AG08395 (cell line): ENCODE measurements around the gene DIAPH2.
"Not testable (repeated sequence)": the region's sequence is repeated elsewhere in the genome, so short reads cannot be mapped to it uniquely, and the experiment has no call there.

ENCODE experiments used
- DNase-seq: peaks from one replicate; pipeline ENCODE4 v3.0.0; 2012; ENCODE audit warnings: mixed read lengths, low spot score

Gene DIAPH2

GRCh38 chrX:96833333-96833732, 148.7 kb downstream of the DIAPH2 start:
- no peak for DNase-seq

DNA sequence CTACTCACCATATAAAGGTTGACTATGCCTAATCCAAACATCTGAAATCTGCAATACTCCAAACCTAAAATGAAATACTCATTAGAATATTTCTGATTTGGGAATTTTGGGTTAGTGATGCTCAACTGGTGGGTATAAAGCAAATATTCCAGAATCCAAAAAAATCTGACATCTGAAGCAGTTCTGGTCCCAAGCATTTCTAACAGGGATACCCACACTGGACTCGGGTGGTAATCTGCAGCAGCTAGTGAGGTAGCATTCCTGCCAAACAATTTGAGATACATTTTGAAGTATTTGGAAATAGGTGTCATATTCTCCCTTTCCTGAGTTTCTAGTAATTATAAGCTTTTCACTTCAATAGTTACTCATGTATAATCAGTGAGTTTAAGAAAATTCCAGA, 149.5 kb downstream of the DIAPH2 start:
- DNase-seq: no peak

- DNase-seq: no peak
Observed at GRCh38 chrX:96835660-96836289, 151.1 kb downstream of the DIAPH2 start.

DNA sequence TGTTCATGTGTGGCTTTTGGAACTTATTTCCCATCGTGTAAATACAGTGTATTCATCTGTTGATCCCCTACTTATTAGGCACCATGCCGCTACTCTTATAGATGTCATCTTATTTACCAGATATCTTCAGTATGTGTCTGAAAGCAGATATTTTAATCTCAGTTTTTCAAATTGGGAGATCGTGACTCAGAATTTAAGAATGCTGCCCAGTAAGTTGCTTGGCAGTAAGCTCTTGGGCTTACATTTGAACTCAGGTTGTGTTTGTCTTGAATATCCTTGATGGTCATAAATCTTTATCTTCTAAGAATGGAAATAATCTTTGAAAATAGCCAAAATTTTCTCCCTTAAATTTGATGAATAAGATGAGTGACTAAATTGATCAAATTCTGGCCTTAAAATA, 153.2 kb downstream of the DIAPH2 start:
- DNase-seq: no peak

DNA sequence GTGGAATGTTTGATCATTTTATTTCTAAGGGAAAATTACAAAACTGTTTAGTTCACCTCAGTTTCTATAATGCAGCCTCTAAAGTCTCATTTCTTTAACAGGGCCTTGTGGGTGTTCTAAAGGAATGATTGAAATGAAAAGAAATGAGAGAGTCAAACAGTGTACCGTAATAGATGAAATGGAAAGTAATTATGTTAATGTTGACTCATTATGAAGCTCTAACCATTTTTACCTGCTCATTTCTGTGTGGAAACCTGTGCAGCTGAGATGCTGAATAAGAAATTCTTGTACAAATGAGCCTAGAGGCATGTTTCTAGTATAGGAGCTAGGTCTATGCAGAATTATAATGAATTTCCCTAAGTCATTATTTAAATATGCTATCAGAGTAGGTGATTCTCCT, 153.9 kb downstream of the DIAPH2 start:
- no peak for DNase-seq

DNA sequence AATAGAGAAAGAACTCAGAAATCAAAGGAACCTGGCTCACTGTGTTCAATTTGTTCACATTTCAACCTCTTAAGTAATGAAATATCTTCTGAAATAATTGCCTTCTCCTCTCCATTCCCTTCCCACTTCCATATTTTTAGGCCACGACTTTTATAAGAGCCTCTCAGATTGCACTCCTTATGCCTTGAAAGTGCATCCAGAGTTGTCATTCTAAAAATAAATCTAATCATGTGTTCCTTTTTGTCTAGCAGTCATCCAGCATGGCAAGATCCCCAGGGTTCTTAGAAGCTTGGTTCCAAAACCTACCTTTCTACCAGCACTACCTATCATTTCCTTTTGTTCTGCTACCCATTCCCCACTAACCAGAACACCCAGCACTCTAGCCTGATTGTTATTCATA, 156.7 kb downstream of the DIAPH2 start:
- DNase-seq: no peak

- DNase-seq: not testable (repeated sequence)
Observed at GRCh38 chrX:96841866-96842265, 157.2 kb downstream of the DIAPH2 start.

DNA sequence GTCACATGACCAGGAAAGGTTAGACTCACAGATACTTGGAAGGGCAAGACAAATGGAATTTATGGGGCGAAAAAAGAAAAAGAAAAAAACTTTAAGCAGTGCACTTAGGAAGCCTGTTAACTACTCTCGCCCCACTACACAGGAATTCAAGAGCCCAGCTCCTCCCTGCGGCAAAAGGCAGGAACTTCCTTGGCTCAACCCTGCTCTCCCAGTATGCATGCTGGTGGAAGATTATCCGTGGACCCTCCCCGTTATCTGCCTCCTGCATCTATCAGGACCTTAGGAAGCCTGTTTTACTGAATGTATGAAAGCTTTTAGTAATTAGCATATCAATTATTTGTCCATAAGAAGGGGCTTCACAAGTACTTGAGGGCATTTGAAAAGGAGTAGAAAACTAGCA, 158.9 kb downstream of the DIAPH2 start:
- DNase-seq: no peak

DNA sequence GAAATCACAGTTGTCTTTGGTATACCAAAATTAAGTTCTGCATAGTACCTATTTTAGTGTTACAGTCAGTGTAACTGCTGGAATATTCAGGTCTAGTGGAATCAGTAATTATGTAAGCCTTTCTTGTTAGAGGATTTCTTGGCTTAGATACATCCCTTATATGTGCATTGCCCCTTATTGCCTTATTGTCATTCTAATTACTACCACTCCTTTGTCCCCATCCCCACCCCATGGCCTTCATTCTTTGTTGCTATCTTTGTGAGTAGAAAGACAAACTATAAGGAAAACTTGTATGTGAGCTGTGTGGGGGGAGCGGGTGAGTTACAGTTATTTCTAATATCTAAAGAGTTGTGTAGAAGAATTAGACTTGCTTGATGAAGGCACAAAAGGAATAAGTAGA, 162.2 kb downstream of the DIAPH2 start:
- DNase-seq: no peak

DNA sequence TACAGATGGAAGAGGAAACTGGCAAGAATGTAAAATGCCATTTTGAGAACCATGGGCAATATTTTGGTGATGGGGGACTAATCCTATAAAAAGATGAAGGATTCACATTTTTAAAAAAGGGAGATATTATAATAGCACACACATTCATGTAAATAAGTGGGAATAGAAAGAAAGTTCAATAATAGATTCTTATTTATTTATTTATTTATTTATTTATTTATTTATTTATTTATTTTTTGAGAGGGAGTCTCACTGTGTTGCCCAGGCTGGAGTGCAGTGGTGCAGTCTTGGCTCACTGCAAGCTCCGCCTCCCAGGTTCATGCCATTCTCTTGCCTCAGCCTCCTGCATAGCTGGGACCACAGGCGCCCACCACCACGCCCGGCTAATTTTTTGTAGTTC, 174.8 kb downstream of the DIAPH2 start:
- not testable (repeated sequence) for DNase-seq

DNA sequence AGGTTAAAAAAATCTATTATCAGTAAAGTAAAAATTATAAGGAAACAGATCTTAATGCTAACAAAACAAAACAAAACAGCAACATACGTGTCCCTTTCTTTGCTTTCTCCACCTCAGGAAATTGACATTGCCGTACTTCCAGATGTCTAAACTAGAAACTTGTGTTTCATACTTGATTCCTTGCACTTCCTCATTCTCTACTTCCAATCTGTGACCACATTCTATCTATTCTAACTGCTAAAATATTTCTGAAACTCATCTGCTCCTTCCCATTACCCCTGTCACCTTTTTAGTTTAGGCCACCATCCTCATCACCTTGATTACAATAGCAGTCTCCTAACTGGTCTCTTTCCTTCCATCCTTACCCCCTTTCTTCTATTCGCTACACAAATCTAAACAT, 176.6 kb downstream of the DIAPH2 start:
- no peak for DNase-seq

DNA sequence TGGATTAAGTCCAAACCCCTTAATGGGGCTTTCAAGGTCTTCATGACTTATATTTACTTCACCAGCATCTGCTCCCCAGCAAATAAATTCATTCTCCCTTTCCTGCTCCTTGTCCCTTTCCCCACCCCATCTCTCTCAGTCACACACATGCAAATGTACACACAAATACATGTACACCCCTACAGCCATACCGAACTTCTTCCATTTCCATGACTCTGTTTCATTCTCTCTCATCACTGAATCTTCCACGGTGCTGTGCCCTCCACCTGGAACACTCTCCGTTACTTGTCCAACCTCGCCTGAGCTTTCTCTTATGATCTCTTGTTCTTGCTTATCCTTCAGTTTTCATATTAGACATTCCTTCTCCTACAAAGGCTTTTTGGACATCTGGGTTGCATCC, 177.0 kb downstream of the DIAPH2 start:
- no peak for DNase-seq

- DNase-seq: no peak
Observed at GRCh38 chrX:96883608-96884007, 199.0 kb downstream of the DIAPH2 start, which contains the start of gene RPA4. RPA4 (plus strand) TSS chrX:96883908; CDS start chrX:96884311, 403 bp downstream.

- DNase-seq: no peak
Observed at GRCh38 chrX:96884027-96884426, 199.4 kb downstream of the DIAPH2 start.

DNA sequence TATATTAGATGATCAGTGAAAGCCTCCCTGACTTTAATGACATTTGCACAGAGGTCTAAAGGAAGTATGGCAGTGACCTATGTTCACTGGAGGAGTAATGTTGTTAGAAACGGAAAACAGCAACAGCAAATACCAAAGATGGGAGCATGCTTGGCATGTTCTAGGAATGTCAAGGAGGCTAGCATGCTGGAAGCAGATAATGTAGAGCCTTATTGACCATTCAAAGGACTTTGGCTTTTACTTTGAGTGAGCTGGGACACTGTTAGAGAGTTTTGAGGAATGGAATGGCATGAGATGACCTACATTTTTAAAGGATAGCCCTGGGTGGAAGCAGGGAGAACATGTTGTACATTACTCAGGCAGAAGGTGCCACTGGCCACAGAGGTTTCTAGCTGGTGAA, 205.1 kb downstream of the DIAPH2 start:
- DNase-seq: no peak

GRCh38 chrX:96906741-96907140, 222.1 kb downstream of the DIAPH2 start:
- DNase-seq: no peak

DNA sequence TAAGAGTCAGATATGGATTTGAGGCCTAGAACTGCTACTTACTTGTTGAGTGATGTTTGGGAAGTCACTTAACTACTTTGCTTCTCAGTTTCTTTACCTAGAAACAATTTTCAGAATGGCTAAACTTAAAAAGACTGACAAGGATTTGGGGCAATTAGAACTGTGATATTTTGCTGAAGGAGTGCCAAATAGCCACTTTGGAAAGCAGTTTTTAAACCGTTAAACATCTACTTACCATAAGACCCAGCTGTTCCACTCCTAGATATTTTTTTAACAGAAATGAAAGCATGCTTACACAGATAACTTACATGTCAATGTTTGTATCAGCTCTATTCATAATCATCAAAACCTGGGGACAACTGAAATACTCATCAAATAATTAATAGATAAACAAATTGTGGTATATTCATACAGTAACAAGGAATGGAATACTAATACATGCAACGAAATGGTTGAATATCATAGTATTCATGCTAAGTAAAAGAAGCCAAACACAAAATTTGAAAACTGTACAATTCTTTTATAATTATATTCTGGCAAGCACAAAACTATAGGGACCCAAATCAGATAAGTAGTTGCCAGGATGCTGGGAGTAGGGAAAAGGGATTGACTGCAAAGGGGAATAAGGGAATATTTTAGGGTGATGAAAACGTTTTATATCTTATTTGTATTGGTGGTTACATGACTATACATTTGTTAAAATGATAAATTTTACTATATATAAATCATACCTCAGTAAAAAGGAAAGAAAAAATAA, 223.1 kb downstream of the DIAPH2 start:
- no peak for DNase-seq

DNA sequence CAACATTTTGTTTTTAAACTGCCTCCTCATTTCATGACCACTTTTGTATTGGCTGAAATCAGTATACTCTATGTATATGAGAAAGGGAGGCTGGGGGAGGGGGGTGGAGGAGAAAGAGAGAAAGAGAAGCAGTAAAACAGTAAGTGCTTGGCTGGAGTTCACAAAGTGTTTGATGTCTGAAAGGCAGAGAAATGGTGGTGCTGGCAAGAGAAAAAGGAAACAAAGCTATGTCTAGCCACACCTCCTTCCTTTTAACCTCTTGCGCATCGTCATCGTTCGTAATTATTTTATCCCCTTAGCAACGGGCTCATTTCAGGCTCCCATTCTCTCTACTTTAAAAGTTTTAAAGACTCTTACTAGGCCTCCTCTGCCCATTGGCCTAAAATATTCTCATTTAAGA, 224.6 kb downstream of the DIAPH2 start:
- no peak for DNase-seq

DNA sequence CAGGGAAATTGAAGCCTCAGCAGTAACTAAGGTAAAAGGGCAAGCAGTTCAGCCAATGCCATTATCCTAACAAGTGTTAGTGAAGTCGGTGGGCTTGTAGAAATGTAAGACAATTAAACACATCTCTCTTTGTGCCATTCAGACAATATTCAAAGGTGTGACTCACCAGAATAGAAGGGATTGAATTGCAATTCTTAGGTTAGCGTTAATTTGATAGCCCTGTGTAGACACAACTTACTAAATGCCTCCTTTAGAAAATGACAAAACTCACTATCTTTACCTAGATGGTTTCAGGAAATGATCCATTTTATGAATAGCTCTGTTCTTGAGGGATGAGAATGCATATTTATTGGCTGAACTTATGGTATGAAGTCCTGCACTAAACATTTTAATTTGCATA, 234.2 kb downstream of the DIAPH2 start:
- DNase-seq: no peak

DNA sequence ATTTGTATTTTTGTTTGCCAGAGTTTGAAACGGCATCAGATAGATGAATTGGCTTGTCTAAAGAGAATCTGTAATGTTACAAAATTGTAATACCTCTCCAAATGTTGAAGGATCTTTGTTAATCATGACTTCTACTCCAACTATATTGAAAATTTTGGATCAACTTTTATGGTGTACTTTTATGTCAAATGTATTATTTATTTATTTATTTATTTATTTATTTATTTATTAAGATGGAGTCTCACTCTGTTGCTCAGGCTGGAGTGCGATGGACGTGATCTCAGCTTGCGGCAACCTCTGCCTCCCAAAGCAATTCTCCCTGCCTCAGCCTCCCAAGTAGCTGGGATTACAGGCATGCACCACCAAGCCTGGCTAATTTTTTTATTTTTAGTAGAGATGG, 235.0 kb downstream of the DIAPH2 start:
- DNase-seq: no peak

- no peak for DNase-seq
Observed at GRCh38 chrX:96924581-96924980, 239.9 kb downstream of the DIAPH2 start.

DNA sequence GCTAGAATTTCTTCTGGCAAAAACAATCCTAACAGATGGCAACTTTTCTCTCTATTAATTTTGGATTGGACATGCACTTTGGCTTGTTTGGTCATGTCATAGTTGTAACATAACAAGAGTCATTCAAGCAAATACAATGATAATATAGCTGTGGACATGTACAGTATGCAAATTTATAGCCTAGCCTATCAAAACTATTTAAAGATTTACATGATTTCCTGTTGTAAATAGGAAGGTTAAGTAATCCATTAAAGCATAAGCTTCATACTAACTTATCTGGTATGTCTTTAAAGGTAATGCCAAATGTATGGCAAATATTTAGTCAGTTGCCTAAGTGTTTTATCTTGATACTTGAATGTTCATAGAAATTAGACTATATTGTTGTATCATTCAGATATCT, 244.4 kb downstream of the DIAPH2 start:
- DNase-seq: no peak

DNA sequence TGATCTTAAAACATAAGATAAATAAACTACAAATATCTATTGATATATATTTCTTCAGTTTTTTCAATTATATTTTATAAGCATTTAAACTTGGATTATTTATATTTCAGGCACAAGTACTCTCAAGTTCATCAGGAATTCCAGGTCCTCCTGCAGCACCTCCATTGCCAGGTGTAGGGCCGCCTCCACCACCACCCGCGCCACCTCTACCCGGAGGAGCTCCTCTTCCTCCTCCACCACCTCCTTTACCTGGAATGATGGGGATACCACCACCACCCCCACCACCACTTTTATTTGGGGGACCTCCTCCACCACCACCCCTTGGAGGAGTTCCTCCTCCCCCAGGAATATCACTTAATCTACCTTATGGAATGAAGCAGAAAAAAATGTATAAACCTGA, 273.1 kb downstream of the DIAPH2 start:
- no peak for DNase-seq

DNA sequence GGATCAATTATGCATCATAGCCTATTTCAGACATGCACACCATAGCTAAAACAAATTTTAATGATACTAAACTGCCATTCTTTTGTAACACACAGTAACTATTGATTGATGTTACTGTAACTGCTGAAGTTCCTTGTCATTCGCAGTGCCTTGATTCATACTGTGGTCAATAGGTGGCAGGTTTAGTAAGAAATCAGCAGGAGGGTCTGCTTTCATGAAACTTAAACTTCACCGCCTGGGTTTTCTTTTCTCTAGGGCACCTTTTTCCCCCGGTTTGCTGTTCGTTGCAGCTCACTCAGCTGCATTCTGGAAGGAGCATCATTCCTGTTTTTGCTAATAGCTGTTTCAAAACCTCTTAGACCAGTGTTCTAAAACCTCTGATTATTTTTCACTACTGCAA, 287.2 kb downstream of the DIAPH2 start:
- no peak for DNase-seq
